ENCODE measurements around the gene ACSL1. TPM values are rescaled to one million over a fixed set of nuclear protein-coding genes. Genes with fewer than 3 reads are reported as not detected.

ACSL1 gene
- total RNA-seq, 2 experiments from 2014 or later, result 12.4 to 12.5 TPM

GRCh38 chr4:184778325-184778724 is 47.4 kb downstream of the ACSL1 start:
- H3K27me3 ChIP-seq (ENCODE audit: control insufficient read depth in 1 of 2, insufficient read depth in 2 of 2, low read length in 2 of 2), result no peaks in the 10 kb centered on the region
- H3K27ac Mint-ChIP-seq, result no peak overlapping the region

GRCh38 chr4:184776821-184777220 is 48.9 kb downstream of the ACSL1 start:
- Mint-ChIP-seq H3K9me3 (no peaks in the 10 kb centered on the region), H3K4me3 (no peak overlapping the region), H3K4me1 (ENCODE audit: low read depth) (no peaks in the 10 kb centered on the region), H3K27ac (no peak overlapping the region), H3K27me3 (no peaks in the 10 kb centered on the region), H3K36me3 (ENCODE audit: low read depth) (peaks cover 49% of the 10 kb centered on the region)
- POLR2A ChIA-PET, result no interaction called here
- DNase-seq (no peak), ATAC-seq (ENCODE audit: poor library complexity) (no peak)
- Histone ChIP-seq H3K9me3 (ENCODE audit: control insufficient read depth in 1 of 2, insufficient read depth in 1 of 2, low read length in 2 of 2) (no peaks in the 10 kb centered on the region), H3K36me3 (ENCODE audit: insufficient read depth, low read length) (peaks cover 20% of the 10 kb centered on the region), H3K4me3 (ENCODE audit: low read length) (no peak overlapping the region), H3K27me3 (ENCODE audit: control insufficient read depth in 1 of 2, insufficient read depth in 2 of 2, low read length in 2 of 2) (no peaks in the 10 kb centered on the region), H3K4me1 (ENCODE audit: insufficient read depth, low read length) (no peaks in the 10 kb centered on the region), H3K27ac (ENCODE audit: low read depth in 1 of 2, low read length in 2 of 2) (no peak overlapping the region)
- CTCF ChIA-PET, result no interaction called here
- intact Hi-C loops (cut with DNase I, micrococcal nuclease), result no loop called here
- no peak for TF ChIP-seq CTCF (IDR thresholded peaks at IDR 0.05)

More at GRCh38 chr4:184778325-184778724, 47.4 kb downstream of the ACSL1 start:
- H3K9me3 ChIP-seq (ENCODE audit: control insufficient read depth in 1 of 2, insufficient read depth in 1 of 2, low read length in 2 of 2), result no peaks in the 10 kb centered on the region
- Mint-ChIP-seq H3K4me3 (no peak overlapping the region), H3K36me3 (ENCODE audit: low read depth) (peaks cover 45% of the 10 kb centered on the region), H3K4me1 (ENCODE audit: low read depth) (peaks cover 11% of the 10 kb centered on the region), H3K9me3 (no peaks in the 10 kb centered on the region), H3K27me3 (no peaks in the 10 kb centered on the region)
- H3K27ac ChIP-seq (ENCODE audit: low read depth in 1 of 2, low read length in 2 of 2), result no peak overlapping the region
- no peaks in the 10 kb centered on the region for H3K4me1 ChIP-seq (ENCODE audit: insufficient read depth, low read length)
- ATAC-seq (ENCODE audit: poor library complexity) (no peak), DNase-seq (no peak)
- ChIA-PET CTCF (no interaction called here), POLR2A (no interaction called here)
- no peak for TF ChIP-seq CTCF (IDR thresholded peaks at IDR 0.05)
- intact Hi-C loops (cut with DNase I, micrococcal nuclease), result no loop called here
- no peak overlapping the region for H3K4me3 ChIP-seq (ENCODE audit: low read length)
- peaks cover 17% of the 10 kb centered on the region for H3K36me3 ChIP-seq (ENCODE audit: insufficient read depth, low read length)

GRCh38 chr4:184775854-184776555 is 49.8 kb downstream of the ACSL1 start:
- ATAC-seq (ENCODE audit: poor library complexity) (no peak), DNase-seq (no peak)
- Mint-ChIP-seq H3K9me3 (no peaks in the 10 kb centered on the region), H3K4me3 (no peak overlapping the region), H3K4me1 (ENCODE audit: low read depth) (no peaks in the 10 kb centered on the region), H3K27ac (no peak overlapping the region), H3K27me3 (no peaks in the 10 kb centered on the region), H3K36me3 (ENCODE audit: low read depth) (peaks cover 53% of the 10 kb centered on the region)
- H3K4me3 ChIP-seq (ENCODE audit: low read length), result no peak overlapping the region
- no peaks in the 10 kb centered on the region for H3K4me1 ChIP-seq (ENCODE audit: insufficient read depth, low read length)
- H3K27ac ChIP-seq (ENCODE audit: low read depth in 1 of 2, low read length in 2 of 2), result no peak overlapping the region
- intact Hi-C loops (cut with DNase I, micrococcal nuclease), result no loop called here
- no peaks in the 10 kb centered on the region for H3K9me3 ChIP-seq (ENCODE audit: control insufficient read depth in 1 of 2, insufficient read depth in 1 of 2, low read length in 2 of 2)
- no peak for TF ChIP-seq CTCF (IDR thresholded peaks at IDR 0.05)
- H3K36me3 ChIP-seq (ENCODE audit: insufficient read depth, low read length), result peaks cover 19% of the 10 kb centered on the region
- POLR2A ChIA-PET, result no interaction called here
- CTCF ChIA-PET, result interaction anchor here (0.6 kb wide), 1 partner anchor 10 kb away, joined by 3 read pairs; no protein-coding TSS in a partner anchor
- no peaks in the 10 kb centered on the region for H3K27me3 ChIP-seq (ENCODE audit: control insufficient read depth in 1 of 2, insufficient read depth in 2 of 2, low read length in 2 of 2)
